ENCODE measurements around the gene GSTM3.
"Not testable (repeated sequence)": the region's sequence is repeated elsewhere in the genome, so short reads cannot be mapped to it uniquely, and the experiment has no call there.

GSTM3 gene

GRCh38 chr1:109773900-109774485 is 33.2 kb upstream of the GSTM3 start:
- DNase-seq: no peak

GRCh38 chr1:109773203-109773899 is 32.5 kb upstream of the GSTM3 start:
- peak; percentile 68 to 69 for DNase-seq

GRCh38 chr1:109772658-109773202 is 31.9 kb upstream of the GSTM3 start:
- DNase-seq: no peak

GRCh38 chr1:109771712-109772657 is 31.1 kb upstream of the GSTM3 start:
- DNase-seq: no peak

- no peak for DNase-seq
These were observed 29.7 kb upstream of the GSTM3 start for GRCh38 chr1:109770331-109771095.

GRCh38 chr1:109769330-109770078 is 28.7 kb upstream of the GSTM3 start:
- DNase-seq: no peak

GRCh38 chr1:109768820-109769219 is 28.0 kb upstream of the GSTM3 start:
- no peak for DNase-seq

- no peak for DNase-seq
These were observed 27.5 kb upstream of the GSTM3 start for GRCh38 chr1:109768335-109768650.

GRCh38 chr1:109767637-109768334 is 26.9 kb upstream of the GSTM3 start:
- no peak for DNase-seq

GRCh38 chr1:109766991-109767636 is 26.3 kb upstream of the GSTM3 start:
- DNase-seq: not testable (repeated sequence)

GRCh38 chr1:109765896-109766615 is 25.2 kb upstream of the GSTM3 start:
- no peak for DNase-seq

- DNase-seq: no peak
These were observed 24.6 kb upstream of the GSTM3 start for GRCh38 chr1:109765483-109765815.

GRCh38 chr1:109764561-109765482 is 24.0 kb upstream of the GSTM3 start:
- no peak for DNase-seq

GRCh38 chr1:109763646-109764415 is 23.0 kb upstream of the GSTM3 start, which contains the start of gene EPS8L3:
Gene EPS8L3 (minus strand): TSS chr1:109763923. CDS start chr1:109761749, 2,174 bp downstream.
- DNase-seq: no peak

- no peak for DNase-seq
These were observed 22.2 kb upstream of the GSTM3 start for GRCh38 chr1:109762821-109763645.

- no peak for DNase-seq
These were observed 21.3 kb upstream of the GSTM3 start for GRCh38 chr1:109762039-109762585.
